ENCODE data around the gene SLC24A5. TPM values are rescaled to one million over a fixed set of nuclear protein-coding genes. Genes with fewer than 3 reads are reported as not detected.

The SLC24A5 gene
- total and polyA plus RNA-seq, 4 donors = not detected

GRCh38 chr15:48186271-48186670, 65.5 kb downstream of the SLC24A5 start:
- peaks cover 0 to 4% (median 0%) of the 10 kb centered on the region in 4 donors for H3K27me3 ChIP-seq (ENCODE audit: control insufficient read depth in 4 of 4, insufficient read depth in 4 of 4, low read length in 3 of 4)
- no peaks in the 10 kb centered on the region for H3K9me3 ChIP-seq (ENCODE audit: control insufficient read depth in 4 of 4, low read length in 3 of 4)
- no peaks in the 10 kb centered on the region for H3K36me3 ChIP-seq (ENCODE audit: control insufficient read depth in 4 of 4, insufficient read depth in 3 of 4, low read depth in 1 of 4, low read length in 3 of 4)
- 90% methylated on average over 3 of the region's 3 CpGs for WGBS
- TF ChIP-seq, protein P1, sequence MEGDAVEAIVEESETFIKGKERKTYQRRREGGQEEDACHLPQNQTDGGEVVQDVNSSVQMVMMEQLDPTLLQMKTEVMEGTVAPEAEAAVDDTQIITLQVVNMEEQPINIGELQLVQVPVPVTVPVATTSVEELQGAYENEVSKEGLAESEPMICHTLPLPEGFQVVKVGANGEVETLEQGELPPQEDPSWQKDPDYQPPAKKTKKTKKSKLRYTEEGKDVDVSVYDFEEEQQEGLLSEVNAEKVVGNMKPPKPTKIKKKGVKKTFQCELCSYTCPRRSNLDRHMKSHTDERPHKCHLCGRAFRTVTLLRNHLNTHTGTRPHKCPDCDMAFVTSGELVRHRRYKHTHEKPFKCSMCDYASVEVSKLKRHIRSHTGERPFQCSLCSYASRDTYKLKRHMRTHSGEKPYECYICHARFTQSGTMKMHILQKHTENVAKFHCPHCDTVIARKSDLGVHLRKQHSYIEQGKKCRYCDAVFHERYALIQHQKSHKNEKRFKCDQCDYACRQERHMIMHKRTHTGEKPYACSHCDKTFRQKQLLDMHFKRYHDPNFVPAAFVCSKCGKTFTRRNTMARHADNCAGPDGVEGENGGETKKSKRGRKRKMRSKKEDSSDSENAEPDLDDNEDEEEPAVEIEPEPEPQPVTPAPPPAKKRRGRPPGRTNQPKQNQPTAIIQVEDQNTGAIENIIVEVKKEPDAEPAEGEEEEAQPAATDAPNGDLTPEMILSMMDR (IDR thresholded peaks at IDR 0.05; ENCODE audit: low read depth, low read length, missing input control) = no peak
- TF ChIP-seq FOXA2 (IDR thresholded peaks at IDR 0.05) (no peak), RXRA (IDR thresholded peaks at IDR 0.05) (no peak), JUND (IDR thresholded peaks at IDR 0.05) (no peak), GABPA (IDR thresholded peaks at IDR 0.05 in 1 of 2, conservative IDR thresholded peaks at IDR 0.05 in 1 of 2) (no peak), TAF1 (conservative IDR thresholded peaks at IDR 0.05) (no peak), FOXA1 (IDR thresholded peaks at IDR 0.05) (no peak), EGR1 (IDR thresholded peaks at IDR 0.05; ENCODE audit: low read depth in 2 of 2) (no peak), ATF3 (IDR thresholded peaks at IDR 0.05) (no peak), RAD21 (IDR thresholded peaks at IDR 0.05) (no peak), HNF4A (conservative IDR thresholded peaks at IDR 0.05) (no peak)
- TF ChIP-seq, protein P2, sequence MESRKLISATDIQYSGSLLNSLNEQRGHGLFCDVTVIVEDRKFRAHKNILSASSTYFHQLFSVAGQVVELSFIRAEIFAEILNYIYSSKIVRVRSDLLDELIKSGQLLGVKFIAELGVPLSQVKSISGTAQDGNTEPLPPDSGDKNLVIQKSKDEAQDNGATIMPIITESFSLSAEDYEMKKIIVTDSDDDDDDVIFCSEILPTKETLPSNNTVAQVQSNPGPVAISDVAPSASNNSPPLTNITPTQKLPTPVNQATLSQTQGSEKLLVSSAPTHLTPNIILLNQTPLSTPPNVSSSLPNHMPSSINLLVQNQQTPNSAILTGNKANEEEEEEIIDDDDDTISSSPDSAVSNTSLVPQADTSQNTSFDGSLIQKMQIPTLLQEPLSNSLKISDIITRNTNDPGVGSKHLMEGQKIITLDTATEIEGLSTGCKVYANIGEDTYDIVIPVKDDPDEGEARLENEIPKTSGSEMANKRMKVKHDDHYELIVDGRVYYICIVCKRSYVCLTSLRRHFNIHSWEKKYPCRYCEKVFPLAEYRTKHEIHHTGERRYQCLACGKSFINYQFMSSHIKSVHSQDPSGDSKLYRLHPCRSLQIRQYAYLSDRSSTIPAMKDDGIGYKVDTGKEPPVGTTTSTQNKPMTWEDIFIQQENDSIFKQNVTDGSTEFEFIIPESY (IDR thresholded peaks at IDR 0.05) = no peak
- TF ChIP-seq, protein P3, sequence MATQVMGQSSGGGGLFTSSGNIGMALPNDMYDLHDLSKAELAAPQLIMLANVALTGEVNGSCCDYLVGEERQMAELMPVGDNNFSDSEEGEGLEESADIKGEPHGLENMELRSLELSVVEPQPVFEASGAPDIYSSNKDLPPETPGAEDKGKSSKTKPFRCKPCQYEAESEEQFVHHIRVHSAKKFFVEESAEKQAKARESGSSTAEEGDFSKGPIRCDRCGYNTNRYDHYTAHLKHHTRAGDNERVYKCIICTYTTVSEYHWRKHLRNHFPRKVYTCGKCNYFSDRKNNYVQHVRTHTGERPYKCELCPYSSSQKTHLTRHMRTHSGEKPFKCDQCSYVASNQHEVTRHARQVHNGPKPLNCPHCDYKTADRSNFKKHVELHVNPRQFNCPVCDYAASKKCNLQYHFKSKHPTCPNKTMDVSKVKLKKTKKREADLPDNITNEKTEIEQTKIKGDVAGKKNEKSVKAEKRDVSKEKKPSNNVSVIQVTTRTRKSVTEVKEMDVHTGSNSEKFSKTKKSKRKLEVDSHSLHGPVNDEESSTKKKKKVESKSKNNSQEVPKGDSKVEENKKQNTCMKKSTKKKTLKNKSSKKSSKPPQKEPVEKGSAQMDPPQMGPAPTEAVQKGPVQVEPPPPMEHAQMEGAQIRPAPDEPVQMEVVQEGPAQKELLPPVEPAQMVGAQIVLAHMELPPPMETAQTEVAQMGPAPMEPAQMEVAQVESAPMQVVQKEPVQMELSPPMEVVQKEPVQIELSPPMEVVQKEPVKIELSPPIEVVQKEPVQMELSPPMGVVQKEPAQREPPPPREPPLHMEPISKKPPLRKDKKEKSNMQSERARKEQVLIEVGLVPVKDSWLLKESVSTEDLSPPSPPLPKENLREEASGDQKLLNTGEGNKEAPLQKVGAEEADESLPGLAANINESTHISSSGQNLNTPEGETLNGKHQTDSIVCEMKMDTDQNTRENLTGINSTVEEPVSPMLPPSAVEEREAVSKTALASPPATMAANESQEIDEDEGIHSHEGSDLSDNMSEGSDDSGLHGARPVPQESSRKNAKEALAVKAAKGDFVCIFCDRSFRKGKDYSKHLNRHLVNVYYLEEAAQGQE (IDR thresholded peaks at IDR 0.05) = no peak
- no peak overlapping the region for H3K9ac ChIP-seq (ENCODE audit: low read depth in 1 of 2, low read length in 2 of 2)
- no peak overlapping the region for H3K4me3 ChIP-seq (ENCODE audit: low read depth in 1 of 3, low read length in 3 of 3)
- H3K4me1 ChIP-seq (ENCODE audit: control insufficient read depth in 4 of 4, insufficient read depth in 4 of 4, low read length in 3 of 4) = no peaks in the 10 kb centered on the region
- DNase-seq (ENCODE audit: low spot score) = no peak
- H3K27ac ChIP-seq (ENCODE audit: low read depth in 1 of 2, low read length in 2 of 2) = no peak overlapping the region

DNA sequence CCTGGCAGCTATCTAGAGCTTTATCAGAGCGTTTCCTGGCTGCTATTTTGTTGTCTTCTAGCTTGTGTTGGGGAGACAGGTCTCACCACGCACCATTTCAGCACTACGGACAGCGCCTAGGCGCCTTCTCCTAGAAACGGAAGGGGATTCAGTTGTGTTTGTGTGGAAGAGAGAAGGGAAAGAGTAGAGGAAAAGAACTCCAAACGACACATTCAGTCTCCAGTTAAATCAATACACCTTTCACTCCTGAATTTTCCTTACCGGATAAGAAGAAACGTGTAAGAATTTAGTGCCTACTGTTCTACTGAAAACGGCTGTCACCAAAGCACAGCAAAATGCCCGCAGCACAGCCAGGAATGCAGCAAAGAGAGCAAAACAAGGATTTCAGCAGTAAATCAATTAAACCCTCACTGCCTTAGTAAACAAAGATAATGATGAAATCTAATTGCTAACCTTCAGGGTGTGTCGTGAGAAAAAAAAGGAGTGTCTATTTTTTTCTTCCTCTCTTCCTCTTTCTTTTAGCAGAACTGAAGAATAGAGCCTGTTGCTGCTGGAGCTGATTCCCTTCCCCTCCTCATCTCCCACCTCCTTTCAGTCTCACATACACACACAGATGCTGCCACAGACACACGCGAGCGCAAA, 70.3 kb downstream of the SLC24A5 start:
- 5% methylated on average over 15 of the region's 15 CpGs for WGBS
- no peak overlapping the region for H3K27ac ChIP-seq (ENCODE audit: low read depth in 1 of 2, low read length in 2 of 2)
- no peak overlapping the region for H3K9ac ChIP-seq (ENCODE audit: low read depth in 1 of 2, low read length in 2 of 2)
- H3K36me3 ChIP-seq (ENCODE audit: control insufficient read depth in 4 of 4, insufficient read depth in 3 of 4, low read depth in 1 of 4, low read length in 3 of 4) = no peaks in the 10 kb centered on the region
- H3K4me3 ChIP-seq (ENCODE audit: low read depth in 1 of 3, low read length in 3 of 3) = no peak overlapping the region
- TF ChIP-seq JUND (IDR thresholded peaks at IDR 0.05) = no peak
- TF ChIP-seq, protein P3 (IDR thresholded peaks at IDR 0.05) = peak; percentile 100
- peaks cover 0 to 9% (median 0%) of the 10 kb centered on the region in 4 donors for H3K27me3 ChIP-seq (ENCODE audit: control insufficient read depth in 4 of 4, insufficient read depth in 4 of 4, low read length in 3 of 4)
- DNase-seq (ENCODE audit: low spot score) = peak; percentile 61
- H3K4me1 ChIP-seq (ENCODE audit: control insufficient read depth in 4 of 4, insufficient read depth in 4 of 4, low read length in 3 of 4) = no peaks in the 10 kb centered on the region
- no peaks in the 10 kb centered on the region for H3K9me3 ChIP-seq (ENCODE audit: control insufficient read depth in 4 of 4, low read length in 3 of 4)

All from liver (tissue), 9 donors.